Measurements from ENCODE around the gene PIK3R5.

The PIK3R5 gene

DNA sequence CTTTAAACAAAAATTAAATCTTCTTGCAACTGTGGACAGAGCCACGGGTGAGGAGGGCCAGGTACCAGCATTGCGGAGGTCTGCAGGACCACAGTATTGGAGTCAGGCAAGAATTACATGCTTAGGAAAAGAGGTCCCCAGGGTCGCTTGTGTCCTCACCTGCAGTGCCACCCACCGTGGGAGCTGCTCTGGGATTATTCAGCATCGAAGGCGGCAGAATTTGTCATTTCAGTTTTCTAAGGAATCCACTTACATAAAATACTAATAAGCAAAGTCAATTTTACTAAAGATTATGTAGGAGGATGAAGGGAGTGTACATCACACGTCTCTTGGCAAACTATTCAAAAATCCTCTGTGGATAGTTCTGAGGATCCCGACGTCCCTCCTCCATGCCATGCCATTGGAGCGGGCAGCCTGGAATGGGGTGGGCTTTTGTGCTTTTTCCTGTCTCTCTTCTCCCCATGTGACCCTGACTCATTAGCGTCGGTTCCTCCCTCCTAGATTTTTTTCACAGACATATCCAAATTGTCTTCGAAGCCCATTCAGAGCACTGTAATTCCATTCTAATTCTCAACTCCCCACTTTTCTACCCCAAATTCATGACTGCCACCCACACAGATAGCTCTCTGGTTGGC, 95.0 kb downstream of the PIK3R5 start:
- TF ChIP-seq, protein P1, sequence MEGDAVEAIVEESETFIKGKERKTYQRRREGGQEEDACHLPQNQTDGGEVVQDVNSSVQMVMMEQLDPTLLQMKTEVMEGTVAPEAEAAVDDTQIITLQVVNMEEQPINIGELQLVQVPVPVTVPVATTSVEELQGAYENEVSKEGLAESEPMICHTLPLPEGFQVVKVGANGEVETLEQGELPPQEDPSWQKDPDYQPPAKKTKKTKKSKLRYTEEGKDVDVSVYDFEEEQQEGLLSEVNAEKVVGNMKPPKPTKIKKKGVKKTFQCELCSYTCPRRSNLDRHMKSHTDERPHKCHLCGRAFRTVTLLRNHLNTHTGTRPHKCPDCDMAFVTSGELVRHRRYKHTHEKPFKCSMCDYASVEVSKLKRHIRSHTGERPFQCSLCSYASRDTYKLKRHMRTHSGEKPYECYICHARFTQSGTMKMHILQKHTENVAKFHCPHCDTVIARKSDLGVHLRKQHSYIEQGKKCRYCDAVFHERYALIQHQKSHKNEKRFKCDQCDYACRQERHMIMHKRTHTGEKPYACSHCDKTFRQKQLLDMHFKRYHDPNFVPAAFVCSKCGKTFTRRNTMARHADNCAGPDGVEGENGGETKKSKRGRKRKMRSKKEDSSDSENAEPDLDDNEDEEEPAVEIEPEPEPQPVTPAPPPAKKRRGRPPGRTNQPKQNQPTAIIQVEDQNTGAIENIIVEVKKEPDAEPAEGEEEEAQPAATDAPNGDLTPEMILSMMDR (IDR thresholded peaks at IDR 0.05; ENCODE audit: low read depth, low read length): no peak
- TF ChIP-seq MAX (IDR thresholded peaks at IDR 0.05; ENCODE audit: low read depth, low read length) (no peak), MYC (IDR thresholded peaks at IDR 0.05; ENCODE audit: low read depth, low read length) (no peak), POLR2A (IDR thresholded peaks at IDR 0.05; ENCODE audit: extremely low read depth, insufficient read length) (no peak)
- no peak for DNase-seq (ENCODE audit: low read depth)
- no peak overlapping the region for H3K4me3 ChIP-seq (ENCODE audit: low read depth, low read length)

DNA sequence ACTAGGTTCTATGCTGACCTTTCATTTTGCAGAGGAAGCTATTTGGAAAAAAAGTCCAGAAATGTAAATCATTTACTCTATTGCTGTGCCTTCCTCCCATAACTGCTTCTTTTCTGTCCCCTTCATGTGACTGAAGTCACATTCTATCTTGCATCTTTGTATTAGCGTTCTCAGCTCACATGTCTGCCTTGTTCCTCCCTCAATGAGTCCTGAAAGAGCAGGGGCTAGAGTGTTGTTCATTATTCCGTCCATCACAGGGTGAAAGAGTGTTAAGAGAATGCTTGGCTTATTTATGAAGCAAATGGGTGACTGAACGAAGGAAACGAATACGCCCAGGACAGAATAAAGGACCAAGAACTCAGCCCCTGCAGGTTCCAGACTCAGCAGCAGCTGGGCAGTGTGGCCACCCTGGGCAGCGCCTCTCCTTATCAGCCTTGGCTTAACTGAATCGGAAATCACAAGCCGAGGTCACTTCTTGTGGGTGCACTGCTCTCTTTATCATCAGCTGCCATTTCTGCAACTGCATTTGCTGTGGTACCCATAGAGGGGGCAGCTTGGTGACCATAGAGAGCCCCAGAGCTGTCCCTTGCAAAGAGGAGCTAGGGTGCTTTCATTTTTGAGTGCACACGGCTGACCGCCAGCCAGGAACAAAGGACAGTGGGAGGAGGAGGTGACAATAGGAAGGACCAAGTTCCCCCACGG, 96.2 kb downstream of the PIK3R5 start:
- TF ChIP-seq MAX (IDR thresholded peaks at IDR 0.05; ENCODE audit: low read depth, low read length): no peak
- TF ChIP-seq POLR2A (IDR thresholded peaks at IDR 0.05; ENCODE audit: extremely low read depth, insufficient read length): no peak
- no peak for TF ChIP-seq MYC (IDR thresholded peaks at IDR 0.05; ENCODE audit: low read depth, low read length)
- TF ChIP-seq, protein P1 (IDR thresholded peaks at IDR 0.05; ENCODE audit: low read depth, low read length): no peak
- no peak for DNase-seq (ENCODE audit: low read depth)
- H3K4me3 ChIP-seq (ENCODE audit: low read depth, low read length): no peak overlapping the region

DNA sequence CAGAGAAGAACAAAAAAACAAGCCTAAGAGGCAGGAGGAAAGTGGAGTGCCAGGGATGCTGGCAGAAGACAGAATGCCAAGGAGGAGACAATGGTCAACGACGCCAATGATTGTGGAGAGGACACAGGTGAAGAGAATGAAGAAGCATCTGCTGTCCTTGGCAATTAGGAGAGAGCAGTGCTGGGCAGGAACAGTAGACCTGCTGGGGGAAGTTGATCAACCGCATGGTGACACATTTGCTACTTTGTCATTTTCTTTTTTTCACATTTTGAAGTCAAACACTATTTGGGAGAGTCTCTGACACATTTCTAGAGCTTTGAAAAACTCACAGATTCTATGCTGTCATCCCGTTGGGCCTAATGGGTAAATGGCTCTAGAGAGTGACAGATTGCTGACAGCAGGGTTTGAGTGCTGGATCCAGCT, 97.0 kb downstream of the PIK3R5 start:
- no peak overlapping the region for H3K4me3 ChIP-seq (ENCODE audit: low read depth, low read length)
- no peak for DNase-seq (ENCODE audit: low read depth)
- TF ChIP-seq, protein P1 (IDR thresholded peaks at IDR 0.05; ENCODE audit: low read depth, low read length): no peak
- TF ChIP-seq POLR2A (IDR thresholded peaks at IDR 0.05; ENCODE audit: extremely low read depth, insufficient read length): no peak
- no peak for TF ChIP-seq MAX (IDR thresholded peaks at IDR 0.05; ENCODE audit: low read depth, low read length)
- no peak for TF ChIP-seq MYC (IDR thresholded peaks at IDR 0.05; ENCODE audit: low read depth, low read length)

- no peak for DNase-seq (ENCODE audit: low read depth)
- H3K4me3 ChIP-seq (ENCODE audit: low read depth, low read length): no peak overlapping the region
- TF ChIP-seq, protein P1 (IDR thresholded peaks at IDR 0.05; ENCODE audit: low read depth, low read length): no peak
- TF ChIP-seq MAX (IDR thresholded peaks at IDR 0.05; ENCODE audit: low read depth, low read length) (no peak), MYC (IDR thresholded peaks at IDR 0.05; ENCODE audit: low read depth, low read length) (no peak), POLR2A (IDR thresholded peaks at IDR 0.05; ENCODE audit: extremely low read depth, insufficient read length) (no peak)
Observed at GRCh38 chr17:8868092-8868491, 97.4 kb downstream of the PIK3R5 start.

GRCh38 chr17:8867361-8867981, 98.0 kb downstream of the PIK3R5 start, which contains the start of gene PIK3R6:
Gene PIK3R6 (minus strand): TSS chr17:8867674. CDS start chr17:8849794, 17,880 bp downstream.
- no peak for TF ChIP-seq POLR2A (IDR thresholded peaks at IDR 0.05; ENCODE audit: extremely low read depth, insufficient read length)
- TF ChIP-seq MAX (IDR thresholded peaks at IDR 0.05; ENCODE audit: low read depth, low read length): no peak
- TF ChIP-seq, protein P1 (IDR thresholded peaks at IDR 0.05; ENCODE audit: low read depth, low read length): no peak
- no peak for TF ChIP-seq MYC (IDR thresholded peaks at IDR 0.05; ENCODE audit: low read depth, low read length)
- DNase-seq (ENCODE audit: low read depth): no peak
- no peak within 1 kb of the TSS for H3K4me3 ChIP-seq (ENCODE audit: low read depth, low read length)
